HG03378 (cell line): ENCODE results near the gene KNG1.

ENCODE experiments used
- ATAC-seq: cut with Tn5 transposase; IDR thresholded peaks from one replicate; pipeline ENCODE4 v1.9.1; 2021; ENCODE audit warnings: mild to moderate bottlenecking, moderate library complexity; ENCODE audit not compliant: unreplicated experiment

The KNG1 gene

DNA sequence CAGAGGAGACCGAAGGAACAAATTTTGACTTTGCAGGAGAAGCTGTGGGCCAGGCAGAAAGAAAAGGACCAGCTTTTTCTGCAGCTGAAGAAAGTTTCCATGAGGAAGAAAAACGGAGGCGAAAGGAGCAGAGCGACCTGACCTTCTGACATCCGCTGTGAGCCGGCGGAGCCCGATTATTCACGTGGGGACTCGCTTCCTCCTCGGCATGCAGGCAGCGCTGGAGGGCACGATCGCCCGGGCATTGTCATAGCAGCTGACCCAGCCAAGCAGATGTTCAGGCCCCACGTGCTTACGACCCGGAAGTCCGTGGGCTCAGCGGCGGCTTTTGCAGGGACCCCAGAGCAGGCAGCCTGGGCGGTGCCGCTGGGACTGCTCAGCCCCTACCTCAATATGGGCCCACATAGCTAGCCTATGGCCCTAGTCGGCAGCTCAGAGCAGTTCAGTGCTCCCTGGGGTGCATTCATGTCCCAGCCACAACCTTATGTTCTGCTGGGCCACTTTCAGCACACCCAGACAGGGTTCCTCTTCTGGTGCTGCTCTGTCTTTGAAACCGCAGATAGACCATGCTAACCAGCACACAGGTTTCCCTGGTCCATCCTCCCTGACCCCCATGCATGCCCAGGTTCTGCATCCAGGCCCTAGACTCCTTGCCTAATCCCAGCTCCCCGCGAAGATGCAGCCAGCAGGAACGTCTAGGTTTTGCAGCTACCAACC is 55.7 kb downstream of the KNG1 start:
- peak; percentile 84 for ATAC-seq

- ATAC-seq: no peak
Measured at GRCh38 chr3:186775999-186776398, 58.8 kb downstream of the KNG1 start.

GRCh38 chr3:186779204-186779603 is 62.0 kb downstream of the KNG1 start:
- no peak for ATAC-seq

DNA sequence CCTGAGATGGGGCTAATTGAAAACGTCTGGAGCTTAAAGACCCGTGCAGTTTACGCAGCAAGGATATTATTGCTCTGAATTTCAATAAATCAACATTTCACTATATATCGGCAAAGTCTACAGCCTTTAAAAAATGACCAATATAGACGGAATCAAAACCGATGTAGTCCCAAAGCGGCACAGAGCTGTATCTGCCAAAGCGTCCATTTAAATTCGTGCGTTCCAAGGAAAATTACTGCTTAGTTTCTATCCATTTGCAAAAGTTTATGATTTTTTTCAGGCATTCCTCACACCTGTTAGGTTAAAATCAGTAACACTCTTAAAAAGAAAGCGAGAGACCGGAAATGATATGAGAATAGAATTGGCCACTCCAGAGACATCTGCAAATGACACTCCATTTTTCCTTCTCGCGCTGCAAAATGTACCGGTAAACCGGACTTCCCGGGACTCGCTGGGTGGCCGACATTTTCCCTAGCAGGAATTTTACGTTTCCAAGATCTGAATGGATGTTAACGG is 65.4 kb downstream of the KNG1 start:
- peak; percentile 23 for ATAC-seq

DNA sequence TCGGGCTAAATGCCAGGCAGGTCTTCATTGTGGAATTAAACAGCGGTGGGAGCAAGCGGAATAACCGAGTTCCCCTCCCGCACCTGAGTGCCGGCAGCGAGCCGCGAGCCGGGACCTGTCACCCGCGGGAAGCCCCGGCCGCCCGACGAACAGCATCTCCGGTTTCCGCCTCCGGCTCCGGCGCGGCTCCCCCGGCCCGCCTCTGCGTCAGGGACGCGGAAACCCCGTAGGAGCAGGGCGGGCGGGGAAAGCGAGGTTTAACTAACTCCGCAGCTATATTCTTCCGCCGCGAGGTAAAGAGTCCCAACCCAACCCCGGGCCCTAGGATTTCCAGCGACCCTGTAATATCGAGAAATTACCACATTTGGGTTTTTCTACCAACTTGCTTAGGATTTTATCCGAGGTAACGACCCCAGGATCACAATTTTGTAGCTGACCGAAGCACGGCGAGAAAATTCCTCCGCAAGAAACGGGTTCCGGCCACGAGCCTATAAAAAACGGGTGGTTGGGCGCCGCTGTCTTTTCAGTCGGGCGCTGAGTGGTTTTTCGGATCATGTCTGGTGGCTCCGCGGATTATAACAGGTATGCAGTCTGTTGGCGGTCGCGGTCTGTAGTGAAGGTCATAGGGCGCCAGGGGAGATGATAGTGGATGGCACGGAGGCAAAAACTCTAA is 66.0 kb downstream of the KNG1 start, which contains the start of gene EIF4A2:
TSS of gene EIF4A2 (plus strand) at position 520 of the 673 bp plus-strand sequence. CDS start at position 554, 34 bp downstream.
- ATAC-seq: peak; percentile 41

GRCh38 chr3:186783731-186784515 is 66.8 kb downstream of the KNG1 start:
- ATAC-seq: peak; percentile 43

GRCh38 chr3:186784820-186785494 is 67.8 kb downstream of the KNG1 start:
- no peak for ATAC-seq

DNA sequence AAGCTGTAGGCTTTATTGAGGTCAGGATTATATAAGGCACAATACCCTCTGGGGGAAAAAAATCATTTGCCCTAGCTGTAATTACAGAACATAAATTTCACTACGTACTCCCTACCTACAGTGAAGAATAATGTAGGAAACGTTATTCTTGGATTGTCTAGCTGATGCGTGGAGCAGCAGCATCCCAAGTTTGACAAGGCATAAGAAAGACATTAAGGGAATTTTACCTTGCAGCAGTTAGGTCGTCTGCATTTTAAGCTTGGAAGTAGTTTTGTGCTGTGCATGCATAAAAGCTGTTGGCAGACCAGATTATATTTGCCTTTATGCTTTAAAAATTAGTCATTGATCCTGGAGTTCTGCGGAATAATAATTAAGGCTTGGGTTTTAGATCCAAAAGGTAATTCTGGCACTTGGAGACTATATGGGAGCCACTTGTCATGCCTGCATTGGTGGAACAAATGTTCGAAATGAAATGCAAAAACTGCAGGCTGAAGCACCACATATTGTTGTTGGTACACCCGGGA is 68.4 kb downstream of the KNG1 start:
- ATAC-seq: no peak

DNA sequence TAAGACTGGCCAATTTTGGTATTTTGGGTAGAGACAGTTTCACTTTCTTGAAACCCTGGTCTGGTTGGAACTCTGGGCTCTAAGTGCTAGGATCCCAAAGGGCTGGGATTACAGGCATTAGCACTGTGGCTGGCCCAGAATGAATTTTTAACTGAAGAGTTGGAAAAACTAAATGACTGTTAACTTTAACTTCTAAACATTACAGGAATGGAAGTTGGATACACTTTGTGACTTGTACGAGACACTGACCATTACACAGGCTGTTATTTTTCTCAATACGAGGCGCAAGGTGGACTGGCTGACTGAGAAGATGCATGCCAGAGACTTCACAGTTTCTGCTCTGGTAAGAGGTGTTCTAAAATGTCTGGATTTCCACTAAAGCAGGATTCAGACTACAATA is 69.8 kb downstream of the KNG1 start:
- no peak for ATAC-seq

DNA sequence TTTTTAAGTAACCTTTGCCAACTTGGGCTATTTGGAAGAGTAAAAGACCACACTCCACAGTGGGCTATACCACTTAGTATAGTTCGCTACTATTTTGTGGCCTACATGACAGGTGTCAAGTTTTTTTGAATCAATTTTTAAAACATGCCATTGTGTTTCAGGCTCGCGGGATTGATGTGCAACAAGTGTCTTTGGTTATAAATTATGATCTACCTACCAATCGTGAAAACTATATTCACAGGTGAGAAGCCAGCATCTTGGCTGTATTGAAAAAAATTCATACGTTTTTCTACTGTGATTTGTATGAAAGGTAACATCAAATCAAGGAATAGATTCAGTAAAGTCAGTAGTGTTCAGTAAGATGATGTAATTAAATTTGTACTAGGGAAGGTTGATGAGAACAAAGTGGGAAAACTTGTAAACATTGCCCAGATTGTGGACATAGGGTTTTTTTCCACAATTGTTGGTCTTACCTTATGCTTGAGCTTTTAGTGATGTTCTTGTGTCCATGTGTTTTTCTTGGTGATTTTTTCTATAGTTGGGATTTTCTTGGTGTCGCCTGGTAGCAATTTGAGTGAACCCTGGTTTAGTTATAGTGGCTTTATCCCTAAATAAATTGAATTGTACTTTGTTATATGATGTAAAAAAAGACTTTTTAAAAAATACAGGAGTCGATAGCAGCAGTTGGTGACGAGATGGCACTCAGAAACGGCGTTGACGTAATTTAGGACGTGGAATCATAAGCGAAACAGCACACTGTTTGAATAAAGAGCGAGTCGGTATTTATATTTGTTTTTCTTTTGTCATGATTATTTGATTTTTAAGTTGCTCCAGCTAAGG is 70.7 kb downstream of the KNG1 start:
- ATAC-seq: no peak

- no peak for ATAC-seq
Measured at GRCh38 chr3:186788482-186789370, 71.6 kb downstream of the KNG1 start.

DNA sequence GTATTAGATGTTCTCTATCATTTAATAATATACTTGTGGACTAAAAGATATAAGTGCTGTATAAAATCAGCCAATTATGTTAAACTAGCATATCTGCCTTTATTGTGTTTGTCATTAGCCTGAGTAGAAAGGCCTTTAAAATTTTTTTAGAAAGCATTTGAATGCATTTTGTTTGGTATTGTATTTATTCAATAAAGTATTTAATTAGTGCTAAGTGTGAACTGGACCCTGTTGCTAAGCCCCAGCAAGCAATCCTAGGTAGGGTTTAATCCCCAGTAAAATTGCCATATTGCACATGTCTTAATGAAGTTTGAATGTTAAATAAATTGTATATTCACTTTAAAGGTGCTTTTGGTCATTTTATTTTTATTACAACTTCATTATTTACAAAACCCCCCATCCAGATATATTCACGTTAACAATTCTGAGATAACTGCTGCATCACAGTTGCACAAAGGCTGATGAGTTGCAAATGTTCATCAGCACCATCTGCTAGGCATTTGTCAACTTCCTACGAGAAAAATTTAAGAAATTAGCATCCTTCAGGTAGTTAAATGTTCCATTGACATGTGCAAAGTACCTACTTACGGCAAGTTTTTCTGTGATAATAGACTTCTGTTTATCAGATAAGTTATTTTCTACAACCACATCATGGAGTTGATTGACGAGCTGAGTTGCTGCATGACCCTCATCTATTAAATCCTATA is 72.5 kb downstream of the KNG1 start:
- no peak for ATAC-seq

- no peak for ATAC-seq
Measured at GRCh38 chr3:186790261-186790981, 73.3 kb downstream of the KNG1 start.
